Keratinocyte (primary cell): ENCODE results near the gene KLF5.

Experiments used
- CTCF ChIP-seq, 3 experiments: IDR thresholded peaks in 1 of 3; conservative IDR thresholded peaks in 1 of 3; optimal IDR thresholded peaks in 1 of 3; 2 replicates in 2 of 3; 3 replicates in 1 of 3; pipeline versions ENCODE3 to v1.5.1; 2011; ENCODE audit warnings: low read length in 3 of 3, mild to moderate bottlenecking in 3 of 3, moderate library complexity in 2 of 3, control low read depth in 1 of 3, inconsistent platforms in 1 of 3; ENCODE audit not compliant: insufficient read depth in 2 of 3; ENCODE audit errors: extremely low read depth in 1 of 3
- EZH2 ChIP-seq: IDR thresholded peaks from one replicate; pipeline ENCODE4 v1.6.1; 2012; ENCODE audit warnings: inconsistent platforms, mild to moderate bottlenecking, low read length, moderate library complexity

- TF ChIP-seq CTCF (optimal IDR thresholded peaks at IDR 0.05 in 1 of 3, IDR thresholded peaks at IDR 0.05 in 1 of 3, conservative IDR thresholded peaks at IDR 0.05 in 1 of 3; ENCODE audit: extremely low read depth in 1 of 3, insufficient read depth in 2 of 3, low read length in 3 of 3) (no peak), EZH2 (no peak)
Measured at GRCh38 chr13:73103238-73103637, 44.4 kb downstream of the KLF5 start.
